GM19043 (cell line): Measurements from ENCODE around the gene OPCML.

ENCODE experiments used
- ATAC-seq: cut with Tn5 transposase; IDR thresholded peaks from one replicate; pipeline ENCODE4 v1.9.1; 2021; ENCODE audit warnings: low read depth; ENCODE audit not compliant: unreplicated experiment

OPCML gene

GRCh38 chr11:133049244-133050019 is 482.9 kb downstream of the OPCML start:
- ATAC-seq = no peak

GRCh38 chr11:133048270-133048669 is 484.0 kb downstream of the OPCML start:
- ATAC-seq = no peak

GRCh38 chr11:133047771-133048115 is 484.6 kb downstream of the OPCML start:
- no peak for ATAC-seq

GRCh38 chr11:133047036-133047770 is 485.1 kb downstream of the OPCML start:
- no peak for ATAC-seq

- ATAC-seq = no peak
Measured at GRCh38 chr11:133046252-133046651, 486.0 kb downstream of the OPCML start.

DNA sequence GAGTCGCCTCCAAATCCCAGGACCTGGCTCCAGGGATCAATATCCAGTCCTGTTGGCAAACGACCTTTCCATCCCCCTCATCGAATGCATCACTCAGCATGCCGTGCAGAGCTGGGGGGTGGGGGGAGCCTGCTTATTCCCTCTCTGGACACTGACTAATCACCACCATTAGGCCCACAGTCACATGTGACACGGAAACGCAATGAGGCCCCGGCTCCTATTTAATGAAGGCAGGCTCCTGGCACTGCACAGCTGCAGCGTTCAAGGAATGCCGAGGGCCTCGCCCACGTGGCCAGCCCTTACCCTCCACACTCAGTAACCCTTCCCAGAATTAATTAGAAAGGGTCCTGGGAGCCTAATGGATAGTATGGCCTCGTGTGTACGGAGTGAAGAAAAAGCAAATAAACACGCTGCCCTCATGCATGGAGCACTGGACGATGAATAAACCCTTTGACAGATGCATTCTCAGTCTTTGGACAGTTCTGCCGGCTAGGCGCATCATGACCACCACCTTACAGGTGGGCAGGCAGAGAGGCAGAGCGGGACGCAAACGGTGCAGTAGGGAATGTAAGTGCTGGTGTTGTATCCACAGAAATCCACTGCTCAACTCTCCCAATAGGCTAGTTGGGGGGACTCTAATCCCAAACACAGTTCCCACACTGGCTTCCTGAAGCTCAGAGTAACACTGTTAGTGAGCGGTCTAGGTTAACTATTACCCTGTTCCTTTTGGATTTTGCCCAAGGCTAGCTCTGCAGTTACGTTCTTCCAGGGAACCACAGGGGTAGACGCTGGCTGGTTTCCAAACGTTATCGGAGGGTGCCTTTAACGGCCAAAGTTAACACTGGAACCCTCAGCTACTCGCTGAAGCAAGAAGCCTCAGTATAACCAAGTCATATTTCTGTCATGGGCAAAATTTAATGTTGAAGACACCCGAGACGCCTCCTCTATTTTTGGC is 490.1 kb downstream of the OPCML start:
- no peak for ATAC-seq

- no peak for ATAC-seq
Measured at GRCh38 chr11:133041181-133041580, 491.1 kb downstream of the OPCML start.

- ATAC-seq = no peak
Measured at GRCh38 chr11:133040289-133040900, 491.9 kb downstream of the OPCML start.

GRCh38 chr11:133038850-133039249 is 493.5 kb downstream of the OPCML start:
- no peak for ATAC-seq

DNA sequence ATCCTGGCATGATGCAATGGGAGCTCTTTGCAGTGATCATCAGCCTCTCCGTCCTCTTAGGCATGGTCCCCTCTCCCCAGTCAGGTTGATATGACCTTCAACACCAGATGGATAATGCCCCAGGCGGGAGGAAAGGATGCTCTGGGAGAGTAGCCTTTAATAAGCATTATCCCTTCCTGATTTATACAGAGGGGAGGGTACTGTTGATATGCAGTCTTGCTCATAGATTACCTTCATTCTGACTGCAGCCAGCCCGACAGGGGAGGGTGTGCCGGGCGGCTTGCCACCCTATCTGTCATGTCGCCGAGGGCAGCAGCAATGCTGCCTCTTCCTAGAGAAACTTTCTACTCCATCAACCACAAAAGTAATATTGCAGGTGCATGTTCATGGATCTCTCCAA is 497.4 kb downstream of the OPCML start:
- no peak for ATAC-seq

- no peak for ATAC-seq
Measured at GRCh38 chr11:133029107-133029506, 503.2 kb downstream of the OPCML start.

- ATAC-seq = no peak
Measured at GRCh38 chr11:133026952-133027351, 505.3 kb downstream of the OPCML start.

DNA sequence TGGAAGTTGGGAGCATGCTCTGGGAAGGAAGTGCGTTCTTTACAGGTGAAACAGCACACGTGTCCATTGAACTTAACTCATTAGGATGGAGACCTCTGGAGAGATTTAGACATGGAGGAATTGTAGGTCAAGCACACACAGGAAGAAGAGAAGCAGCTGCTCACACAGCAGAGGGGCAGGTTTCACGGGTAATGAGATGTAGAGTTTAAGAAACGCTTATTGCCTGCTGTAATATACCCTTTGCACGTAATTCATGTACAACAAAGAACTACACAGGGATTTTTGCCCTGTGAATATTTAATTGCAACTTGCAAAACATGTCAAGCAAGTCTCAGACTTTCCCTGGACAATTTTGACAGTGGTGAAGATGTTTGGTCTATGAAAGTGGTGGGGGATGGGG is 508.0 kb downstream of the OPCML start:
- ATAC-seq = no peak

DNA sequence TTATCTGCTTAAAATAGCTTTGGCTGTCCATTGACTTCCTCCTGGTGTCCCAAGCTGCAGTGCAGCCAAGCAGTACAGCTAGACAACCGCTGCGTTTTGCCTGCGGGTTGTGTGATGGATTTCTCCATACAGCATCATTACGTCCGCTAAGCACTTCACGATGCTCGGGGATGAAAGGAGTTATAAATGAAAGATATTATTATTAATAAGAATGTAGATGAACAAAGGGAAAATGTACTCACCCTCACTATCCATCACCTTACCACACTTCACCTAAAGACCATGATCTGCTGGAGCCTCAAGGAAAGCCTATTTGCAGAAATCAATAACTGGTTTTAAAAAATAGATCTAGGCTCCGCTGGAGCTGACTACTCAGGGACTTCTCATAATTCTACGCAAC is 509.1 kb downstream of the OPCML start:
- ATAC-seq = no peak

DNA sequence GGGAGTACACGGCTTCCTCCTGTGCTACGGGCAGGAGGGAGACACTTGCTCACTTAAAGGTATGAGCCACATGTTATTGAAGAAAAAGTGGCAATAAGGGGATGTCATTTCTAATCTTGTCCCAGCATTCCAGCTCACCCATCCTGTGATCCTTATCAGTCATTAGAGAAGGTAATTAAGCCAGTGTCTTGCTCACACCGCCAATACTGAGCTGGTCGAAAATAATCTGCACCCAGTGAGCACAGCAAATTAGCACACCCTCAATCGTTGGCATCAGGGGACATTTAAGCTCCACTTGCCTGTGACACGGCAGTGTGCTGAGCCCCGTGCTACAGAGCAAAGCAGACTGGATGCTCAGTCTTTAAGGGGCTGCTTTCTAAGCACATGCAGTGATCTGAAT is 510.7 kb downstream of the OPCML start:
- no peak for ATAC-seq

DNA sequence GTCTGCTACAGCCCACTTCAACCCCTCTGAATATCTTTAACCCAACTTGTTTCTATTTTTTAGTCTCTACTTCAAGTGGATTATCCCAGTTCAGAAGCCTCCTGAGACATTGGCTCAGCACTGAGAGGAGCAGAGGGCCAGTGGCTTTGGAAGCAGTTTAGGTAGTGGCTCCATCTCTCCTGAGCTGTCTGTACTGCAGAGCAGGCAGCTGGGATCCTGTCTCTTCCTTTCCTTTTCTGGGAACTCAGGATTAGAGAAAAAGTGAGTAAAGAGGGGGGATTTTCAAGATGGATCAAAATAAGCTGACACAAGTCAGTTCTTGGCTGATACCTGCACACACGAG is 512.0 kb downstream of the OPCML start:
- ATAC-seq = no peak

- no peak for ATAC-seq
Measured at GRCh38 chr11:133019545-133020371, 512.5 kb downstream of the OPCML start.

DNA sequence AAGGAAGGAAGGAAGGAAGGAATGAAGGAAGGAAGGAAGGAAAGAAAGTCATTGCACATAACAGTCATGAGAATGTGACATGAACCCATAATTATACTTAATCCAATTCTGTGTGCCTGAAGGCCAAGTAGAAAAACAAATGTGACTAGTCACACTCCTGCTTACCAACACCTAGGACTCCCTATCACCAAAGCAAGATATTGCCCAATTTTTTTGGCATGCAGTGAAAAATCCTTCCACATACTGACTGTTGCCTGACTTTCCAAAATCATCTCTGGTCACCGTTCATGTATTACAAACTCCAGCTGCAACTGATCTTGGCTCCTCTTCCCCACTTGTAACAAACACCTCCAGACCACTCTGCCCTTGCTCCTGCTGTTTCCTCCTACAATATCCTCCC is 516.8 kb downstream of the OPCML start:
- no peak for ATAC-seq

DNA sequence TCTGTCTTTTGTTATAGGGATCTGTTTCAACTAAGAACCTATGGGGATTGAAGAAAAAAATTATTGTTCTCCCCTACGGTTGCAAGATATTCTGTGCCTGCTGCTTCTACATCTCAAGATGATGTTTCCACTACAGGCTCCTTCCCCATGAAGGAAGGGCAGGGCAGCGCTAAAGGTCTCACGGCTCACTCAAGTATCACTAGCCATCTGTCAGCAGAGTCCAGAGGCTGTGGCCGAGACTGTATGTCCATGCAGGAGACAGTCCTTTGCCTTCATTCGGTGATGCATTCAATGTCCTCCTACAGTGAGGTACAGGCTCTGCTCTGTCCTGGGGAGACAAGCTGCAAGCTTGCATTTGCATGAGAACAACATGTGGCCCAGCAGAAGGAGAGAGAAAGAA is 518.0 kb downstream of the OPCML start:
- ATAC-seq = no peak

- no peak for ATAC-seq
Measured at GRCh38 chr11:133012803-133013202, 519.5 kb downstream of the OPCML start.
